Measurements from ENCODE around the gene IQSEC2. TPM values are rescaled to one million over a fixed set of nuclear protein-coding genes. Genes with fewer than 3 reads are reported as not detected.

The IQSEC2 gene
- total and polyA plus RNA-seq, 2 experiments from 2014 or later: 4.4 to 7.0 TPM

GRCh38 chrX:53291596-53291995 lies 10.2 kb upstream of the IQSEC2 start:
- no peak overlapping the region for H2AFZ ChIP-seq
- no peaks in the 10 kb centered on the region for H3K4me1 ChIP-seq (ENCODE audit: insufficient read depth)
- H3K79me2 ChIP-seq: no peaks in the 10 kb centered on the region
- no peaks in the 10 kb centered on the region for H3K9me3 ChIP-seq (ENCODE audit: low read depth)
- no peaks in the 10 kb centered on the region for H4K20me1 ChIP-seq (ENCODE audit: insufficient read depth, poor library complexity, severe bottlenecking)
- H3K4me3 ChIP-seq: no peak overlapping the region
- no peaks in the 10 kb centered on the region for H3K9me2 ChIP-seq (replicated peaks; ENCODE audit: insufficient read depth)
- H3K27me3 ChIP-seq: no peaks in the 10 kb centered on the region
- H3K4me2 ChIP-seq: no peak overlapping the region
- TF ChIP-seq EZH2phosphoT487 (IDR thresholded peaks at IDR 0.05; ENCODE audit: low read depth, severe bottlenecking, unreplicated experiment): no peak
- TF ChIP-seq EZH2 (IDR thresholded peaks at IDR 0.05; ENCODE audit: borderline replicate concordance): no peak
- no peak for TF ChIP-seq CTCF (IDR thresholded peaks at IDR 0.05; ENCODE audit: poor library complexity)
- DNase-seq (ENCODE audit: low spot score): no peak
- no peak overlapping the region for H3K27ac ChIP-seq
- 85% methylated on average over 3 of the region's 3 CpGs for WGBS (ENCODE audit: low lambda C conversion rate, missing lambda C conversion rate)
- no peaks in the 10 kb centered on the region for H3K36me3 ChIP-seq (replicated peaks; ENCODE audit: insufficient read depth, low read depth)

DNA sequence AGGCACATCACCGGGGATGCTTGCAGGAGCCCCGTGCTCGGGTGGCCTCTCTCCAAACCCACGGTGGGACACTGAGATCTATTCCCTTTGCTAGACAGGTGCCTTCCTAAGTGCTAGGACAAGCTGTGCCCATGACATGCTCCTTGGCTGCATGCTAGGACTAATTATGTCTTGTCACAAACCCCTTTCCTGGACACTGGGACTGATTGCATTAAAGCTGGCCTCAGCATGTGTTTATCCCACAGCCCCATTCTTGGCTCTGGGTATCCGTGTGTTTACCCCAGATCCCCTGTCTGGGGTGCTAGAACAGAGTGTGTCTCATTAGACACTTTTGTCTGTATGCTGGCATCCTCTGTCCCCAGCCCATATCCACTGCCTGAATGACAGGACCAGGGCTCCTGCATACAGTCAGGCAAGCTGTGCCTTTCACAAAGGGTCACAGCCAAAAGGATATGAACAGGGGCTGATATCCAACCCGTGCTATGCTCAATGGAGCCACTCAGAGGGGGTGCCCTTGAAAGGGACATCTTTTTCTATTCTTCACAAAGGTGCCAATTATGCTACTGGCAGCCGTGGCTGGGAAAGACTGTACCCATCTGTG lies 9.2 kb upstream of the IQSEC2 start:
- H3K4me2 ChIP-seq: no peak overlapping the region
- no peaks in the 10 kb centered on the region for H3K9me3 ChIP-seq (ENCODE audit: low read depth)
- H3K36me3 ChIP-seq (replicated peaks; ENCODE audit: insufficient read depth, low read depth): no peaks in the 10 kb centered on the region
- TF ChIP-seq CTCF (IDR thresholded peaks at IDR 0.05; ENCODE audit: poor library complexity) (no peak), EZH2phosphoT487 (IDR thresholded peaks at IDR 0.05; ENCODE audit: low read depth, severe bottlenecking, unreplicated experiment) (no peak), EZH2 (IDR thresholded peaks at IDR 0.05; ENCODE audit: borderline replicate concordance) (no peak)
- H3K9me2 ChIP-seq (replicated peaks; ENCODE audit: insufficient read depth): no peaks in the 10 kb centered on the region
- 80% methylated on average over 7 of the region's 7 CpGs for whole genome bisulfite sequencing (ENCODE audit: low lambda C conversion rate, missing lambda C conversion rate)
- no peaks in the 10 kb centered on the region for H3K79me2 ChIP-seq
- H3K4me1 ChIP-seq (ENCODE audit: insufficient read depth): no peaks in the 10 kb centered on the region
- no peak overlapping the region for H3K27ac ChIP-seq
- no peak overlapping the region for H2AFZ ChIP-seq
- H3K27me3 ChIP-seq: no peaks in the 10 kb centered on the region
- H4K20me1 ChIP-seq (ENCODE audit: insufficient read depth, poor library complexity, severe bottlenecking): no peaks in the 10 kb centered on the region
- no peak overlapping the region for H3K4me3 ChIP-seq
- no peak for DNase-seq (ENCODE audit: low spot score)

- TF ChIP-seq CTCF (IDR thresholded peaks at IDR 0.05; ENCODE audit: poor library complexity) (no peak), EZH2 (IDR thresholded peaks at IDR 0.05; ENCODE audit: borderline replicate concordance) (no peak), EZH2phosphoT487 (IDR thresholded peaks at IDR 0.05; ENCODE audit: low read depth, severe bottlenecking, unreplicated experiment) (no peak)
- no peak overlapping the region for H2AFZ ChIP-seq
These were observed 6.8 kb upstream of the IQSEC2 start for GRCh38 chrX:53288189-53288588.

More at GRCh38 chrX:53288189-53288588, 6.8 kb upstream of the IQSEC2 start:
- Histone ChIP-seq H3K4me3 (no peak overlapping the region), H3K9me2 (replicated peaks; ENCODE audit: insufficient read depth) (no peaks in the 10 kb centered on the region), H3K4me1 (ENCODE audit: insufficient read depth) (no peaks in the 10 kb centered on the region), H3K27me3 (no peaks in the 10 kb centered on the region), H3K36me3 (replicated peaks; ENCODE audit: insufficient read depth, low read depth) (no peaks in the 10 kb centered on the region), H3K27ac (no peak overlapping the region), H3K9me3 (ENCODE audit: low read depth) (no peaks in the 10 kb centered on the region), H3K79me2 (no peaks in the 10 kb centered on the region), H4K20me1 (ENCODE audit: insufficient read depth, poor library complexity, severe bottlenecking) (no peaks in the 10 kb centered on the region), H3K4me2 (no peak overlapping the region)
- 56% methylated on average over 8 of the region's 8 CpGs for WGBS (ENCODE audit: low lambda C conversion rate, missing lambda C conversion rate)
- no peak for DNase-seq (ENCODE audit: low spot score)

Measured in hepatocyte (in vitro differentiated cells).